Activated T-cell treated with anti-CD3 and anti-CD28 coated beads, Interleukin-2, amount 50 U/mL, for 1 hour (primary cell): ENCODE measurements around the gene PPP6C.
"Not testable (repeated sequence)": the region's sequence is repeated elsewhere in the genome, so short reads cannot be mapped to it uniquely, and the experiment has no call there.

Experiments
- DNase-seq: peaks from one replicate; pipeline ENCODE4 v3.0.0-alpha.2; 2020

The PPP6C gene

DNA sequence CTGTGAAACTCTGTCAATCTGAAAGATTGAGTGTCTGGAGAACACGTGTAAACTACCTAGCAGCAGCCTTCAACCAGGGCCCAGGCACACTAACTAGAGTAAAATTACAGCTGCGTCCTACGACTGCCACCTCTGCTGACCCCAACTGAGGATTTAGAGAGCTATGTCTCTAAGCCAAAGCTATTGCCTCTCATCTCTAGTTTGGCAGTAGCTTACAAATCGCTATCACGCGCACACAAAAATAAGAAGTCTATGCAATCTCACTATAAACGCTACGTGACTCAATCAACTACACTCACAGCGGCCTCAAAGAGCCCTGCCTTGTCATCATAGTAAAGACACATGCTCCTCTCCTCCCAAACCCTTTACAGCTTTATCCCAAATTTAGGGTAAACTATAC lies 8.7 kb downstream of the PPP6C start:
- no peak for DNase-seq

DNA sequence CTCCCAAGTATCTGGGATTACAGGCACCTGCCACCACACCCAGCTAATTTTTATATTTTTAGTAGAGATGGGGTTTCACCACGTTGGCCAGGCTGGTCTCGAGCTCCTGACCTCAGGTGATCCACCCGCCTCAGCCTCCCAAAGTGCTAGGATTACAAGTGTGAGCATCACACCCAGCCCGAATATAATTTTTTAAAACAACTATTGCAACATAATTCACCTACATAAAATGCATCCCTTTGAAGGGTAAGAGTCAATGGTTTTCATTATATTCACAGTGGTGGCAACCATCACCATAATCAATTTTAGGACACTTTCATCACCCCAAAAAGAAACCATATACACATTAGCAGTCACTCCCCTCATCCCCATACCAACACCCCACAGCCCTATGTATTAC lies 9.8 kb downstream of the PPP6C start:
- DNase-seq = not testable (repeated sequence)

DNA sequence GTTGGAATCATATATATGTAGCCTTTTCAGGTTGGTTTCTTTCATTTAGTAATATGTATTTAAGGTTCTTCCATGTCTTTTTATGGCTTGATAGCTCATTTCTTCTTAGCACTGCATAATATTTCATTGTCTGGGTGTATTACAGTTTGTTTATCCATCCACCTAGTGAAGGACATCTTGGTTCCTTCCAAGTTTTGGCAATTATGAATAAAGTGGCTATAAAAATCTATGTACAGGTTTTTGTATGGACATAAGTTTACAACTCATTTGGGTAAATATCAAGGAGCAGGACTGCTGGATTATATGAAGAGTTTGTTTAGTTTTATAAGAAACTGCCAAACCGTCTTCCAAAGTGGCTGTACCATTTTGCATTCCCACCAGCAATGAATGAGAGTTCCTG lies 11.7 kb downstream of the PPP6C start:
- no peak for DNase-seq

DNA sequence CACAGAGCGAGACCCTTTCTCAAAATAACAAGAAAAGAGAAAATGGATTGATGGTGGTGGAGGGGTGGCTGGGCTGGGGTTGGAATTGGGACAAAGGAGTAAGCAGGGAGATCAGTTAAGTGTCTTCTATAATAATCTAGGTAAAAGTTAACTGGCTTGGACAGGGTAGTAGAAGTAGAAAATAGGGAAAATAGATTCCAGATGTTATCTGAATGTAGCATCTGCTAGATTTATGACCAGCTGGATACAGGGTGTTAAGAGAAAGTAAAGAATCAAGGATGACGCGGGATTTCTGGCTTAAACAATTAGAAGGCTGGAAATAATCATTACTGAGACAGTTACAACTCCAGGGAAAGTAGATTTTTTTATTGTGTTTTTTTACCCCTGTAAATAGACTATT lies 13.0 kb downstream of the PPP6C start:
- no peak for DNase-seq

DNA sequence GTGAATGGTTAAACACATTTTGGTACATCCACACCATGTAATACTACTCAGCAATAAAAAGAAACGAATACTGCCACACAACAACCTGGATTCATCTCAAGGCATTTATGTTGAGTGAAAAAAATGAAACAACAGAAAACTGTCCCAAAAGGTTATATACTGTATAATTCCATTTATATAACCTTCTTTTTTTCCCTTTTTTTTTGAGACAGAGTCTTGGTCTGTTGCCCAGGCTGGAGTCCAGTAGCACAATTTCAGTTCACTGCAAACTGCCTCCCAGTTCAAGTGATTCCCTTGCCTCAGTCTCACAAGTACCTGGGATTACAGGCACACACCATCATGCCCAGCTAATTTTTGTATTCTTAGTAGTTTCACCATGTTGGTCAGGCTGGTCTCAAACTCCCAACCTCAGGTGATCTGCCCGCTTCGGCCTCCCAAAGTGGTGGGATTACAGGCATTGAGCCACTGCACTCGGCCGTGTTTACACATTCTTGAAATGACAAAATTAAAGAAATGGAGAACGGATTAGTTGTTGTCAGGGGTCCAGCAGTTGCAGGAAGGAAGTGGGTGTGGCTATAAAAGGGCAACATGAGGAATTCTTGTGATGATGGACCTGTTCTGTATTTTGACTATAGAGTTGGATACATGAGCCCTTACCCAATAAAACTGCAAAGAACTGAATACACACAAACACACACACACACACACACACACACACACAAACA lies 17.4 kb downstream of the PPP6C start:
- no peak for DNase-seq

DNA sequence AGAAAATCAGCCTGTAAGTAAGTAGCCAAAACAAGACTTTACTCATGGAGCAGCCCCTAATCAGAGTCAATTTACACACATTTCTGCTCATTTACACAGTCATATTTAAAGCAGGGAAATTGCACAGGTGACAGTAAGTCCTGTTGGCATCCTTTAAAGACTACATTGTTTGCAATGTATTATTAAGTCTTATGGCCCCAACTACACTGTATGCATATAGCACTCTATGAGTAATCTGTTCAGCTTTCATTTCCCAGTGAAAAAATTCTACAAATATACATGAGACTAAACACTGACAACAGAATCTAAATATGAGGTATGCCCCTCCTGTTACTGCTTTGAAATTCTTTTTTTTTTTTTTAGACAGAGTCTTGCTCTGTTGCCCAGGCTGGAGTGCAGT lies 19.7 kb downstream of the PPP6C start:
- DNase-seq = no peak

DNA sequence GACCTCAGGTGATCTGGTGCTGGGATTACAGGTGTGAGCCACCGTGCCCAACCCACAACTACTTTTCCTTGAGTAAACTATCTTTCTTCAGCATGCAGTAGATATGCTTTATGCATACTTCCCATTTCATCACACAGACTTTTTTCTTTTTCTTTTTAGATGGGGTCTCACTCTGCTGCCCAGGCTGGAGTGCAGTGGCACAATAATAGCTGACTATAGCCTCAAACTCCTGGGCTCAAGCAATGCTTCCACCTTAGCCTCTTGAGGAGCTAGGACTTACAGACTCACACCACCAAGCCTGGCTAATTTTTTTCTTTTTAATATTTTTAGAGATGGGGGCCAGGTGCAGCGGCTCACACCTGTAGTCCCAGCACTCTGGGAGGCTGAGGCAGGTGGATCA lies 22.8 kb downstream of the PPP6C start:
- DNase-seq = no peak

DNA sequence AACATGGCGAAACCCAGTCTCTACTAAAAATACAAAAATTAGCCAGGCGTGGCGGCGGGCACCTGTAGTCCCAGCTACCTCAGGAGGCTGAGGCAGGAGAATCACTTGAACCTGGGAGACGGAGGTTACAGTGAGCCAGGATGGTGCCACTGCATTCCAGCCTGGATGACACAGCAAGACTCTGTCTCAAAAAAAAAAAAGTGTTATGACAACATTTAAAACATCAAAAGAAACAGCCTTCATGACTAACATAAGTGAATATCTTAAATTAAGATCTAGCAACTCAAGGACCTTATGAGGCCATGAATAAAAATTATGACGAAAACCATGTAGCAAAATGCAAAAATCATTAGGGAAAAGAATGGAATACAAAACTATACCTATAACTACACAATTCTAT lies 26.7 kb downstream of the PPP6C start:
- not testable (repeated sequence) for DNase-seq

DNA sequence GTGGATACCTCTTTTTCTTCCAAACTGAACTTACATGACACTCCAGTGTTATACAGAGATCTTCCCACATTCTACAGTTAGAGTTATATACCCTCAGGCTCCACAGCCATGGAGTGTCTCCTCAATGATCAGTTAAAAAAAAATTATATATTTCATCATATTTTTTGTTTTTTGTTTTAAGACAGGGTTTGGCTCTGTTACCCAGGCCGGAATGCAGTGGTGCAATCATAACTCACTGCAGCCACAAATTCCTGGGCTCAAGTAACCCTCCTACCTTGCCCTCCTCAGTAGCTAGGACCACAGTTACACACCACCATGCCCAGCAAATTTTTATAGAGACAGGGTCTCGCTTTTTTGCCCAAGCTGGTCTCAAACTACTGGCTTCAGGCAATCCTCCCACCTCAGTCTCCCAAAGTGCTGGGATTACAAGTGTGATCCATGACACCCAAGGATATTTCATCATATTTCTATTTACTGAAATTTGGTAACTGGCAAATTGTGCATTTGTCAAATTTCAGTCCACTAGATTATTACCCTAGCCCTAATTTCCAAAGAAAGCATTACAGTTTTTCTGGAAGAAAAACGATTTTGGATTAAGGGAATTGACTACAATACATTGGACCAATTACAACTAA lies 28.2 kb downstream of the PPP6C start:
- DNase-seq = no peak

DNA sequence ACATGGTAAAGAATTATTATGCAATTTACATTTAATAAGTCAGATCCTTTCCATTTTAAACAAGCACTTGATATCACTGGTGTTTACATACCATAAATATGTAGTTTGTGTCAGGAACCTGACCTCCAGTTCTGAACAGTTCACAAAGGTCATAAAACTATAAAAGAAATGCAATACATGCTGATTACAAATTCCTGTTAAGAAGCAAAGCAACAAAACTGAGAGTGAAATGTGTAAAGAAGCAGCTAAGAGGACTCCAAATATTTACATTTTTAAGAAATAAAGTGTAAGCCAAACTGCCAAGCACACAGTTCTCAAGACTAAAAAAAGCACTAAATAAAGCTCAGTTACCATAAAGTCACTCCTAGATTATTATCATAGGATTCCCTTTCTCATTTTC lies 28.9 kb downstream of the PPP6C start:
- no peak for DNase-seq

DNA sequence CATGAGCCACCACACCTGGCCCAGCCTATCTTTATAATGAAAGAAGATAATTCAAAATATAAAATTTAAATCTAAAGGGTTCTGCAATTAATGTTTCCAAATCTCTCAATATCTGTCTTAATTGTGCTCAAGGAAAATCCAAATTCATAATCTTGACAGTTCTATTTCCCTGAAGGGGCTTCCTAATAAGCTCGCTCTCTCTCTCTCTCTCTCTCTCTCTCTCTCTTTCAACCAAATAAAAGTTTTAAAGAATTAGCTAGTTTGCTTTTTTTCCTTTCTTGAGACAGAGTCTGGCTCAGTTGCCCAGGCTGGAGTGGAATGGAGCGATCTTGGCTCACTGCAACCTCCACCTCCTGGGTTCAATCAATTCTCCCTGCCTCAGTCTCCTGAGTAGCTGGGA lies 33.1 kb downstream of the PPP6C start:
- no peak for DNase-seq

DNA sequence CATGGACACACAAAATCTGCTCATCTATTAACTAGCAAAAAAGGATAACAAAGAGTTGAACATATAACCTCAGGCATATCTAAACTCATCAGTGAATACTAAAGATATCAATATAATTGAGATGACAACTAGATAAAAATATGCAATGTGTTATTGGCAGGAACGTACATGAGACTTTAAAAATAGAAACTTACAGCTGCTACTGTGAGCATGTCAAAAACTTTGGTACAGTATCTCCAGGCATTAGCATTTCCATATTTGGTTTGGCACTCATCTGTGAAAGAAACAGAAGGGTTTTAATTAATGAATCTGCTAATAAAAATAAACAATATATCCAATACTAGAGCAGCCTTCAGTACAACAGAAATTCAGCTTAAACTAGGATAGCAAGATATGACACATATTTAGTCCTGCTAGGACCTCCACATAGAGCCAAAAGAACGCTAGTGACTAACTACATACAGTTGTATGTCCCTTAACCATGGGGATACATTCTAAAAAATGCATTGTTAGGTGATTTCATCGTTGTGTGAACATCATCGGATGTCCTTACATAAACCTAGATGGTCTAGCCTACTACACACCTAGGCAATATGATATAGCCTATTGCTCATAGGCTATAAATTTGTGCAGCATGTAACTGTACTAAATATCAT lies 35.8 kb downstream of the PPP6C start:
- DNase-seq = no peak

DNA sequence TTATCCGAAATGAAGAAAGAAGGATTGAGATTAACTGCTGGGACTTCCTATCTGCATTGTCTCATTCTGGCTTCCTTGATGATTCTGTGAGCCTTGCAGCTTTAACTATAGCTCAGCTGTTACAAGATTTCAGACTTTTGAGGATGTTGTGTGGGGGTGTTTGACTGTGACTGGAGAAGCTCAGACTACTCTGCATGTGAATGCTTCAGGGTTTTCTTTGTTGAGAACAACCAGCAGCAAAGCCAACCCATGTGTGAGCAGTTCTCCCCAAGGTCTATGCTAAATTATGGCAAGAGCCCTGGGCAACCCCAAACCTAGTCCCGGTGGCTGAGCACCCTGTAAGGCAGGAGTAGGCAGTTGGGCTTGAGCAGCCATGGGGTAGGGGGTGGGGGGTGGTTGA lies 37.9 kb downstream of the PPP6C start:
- no peak for DNase-seq

DNA sequence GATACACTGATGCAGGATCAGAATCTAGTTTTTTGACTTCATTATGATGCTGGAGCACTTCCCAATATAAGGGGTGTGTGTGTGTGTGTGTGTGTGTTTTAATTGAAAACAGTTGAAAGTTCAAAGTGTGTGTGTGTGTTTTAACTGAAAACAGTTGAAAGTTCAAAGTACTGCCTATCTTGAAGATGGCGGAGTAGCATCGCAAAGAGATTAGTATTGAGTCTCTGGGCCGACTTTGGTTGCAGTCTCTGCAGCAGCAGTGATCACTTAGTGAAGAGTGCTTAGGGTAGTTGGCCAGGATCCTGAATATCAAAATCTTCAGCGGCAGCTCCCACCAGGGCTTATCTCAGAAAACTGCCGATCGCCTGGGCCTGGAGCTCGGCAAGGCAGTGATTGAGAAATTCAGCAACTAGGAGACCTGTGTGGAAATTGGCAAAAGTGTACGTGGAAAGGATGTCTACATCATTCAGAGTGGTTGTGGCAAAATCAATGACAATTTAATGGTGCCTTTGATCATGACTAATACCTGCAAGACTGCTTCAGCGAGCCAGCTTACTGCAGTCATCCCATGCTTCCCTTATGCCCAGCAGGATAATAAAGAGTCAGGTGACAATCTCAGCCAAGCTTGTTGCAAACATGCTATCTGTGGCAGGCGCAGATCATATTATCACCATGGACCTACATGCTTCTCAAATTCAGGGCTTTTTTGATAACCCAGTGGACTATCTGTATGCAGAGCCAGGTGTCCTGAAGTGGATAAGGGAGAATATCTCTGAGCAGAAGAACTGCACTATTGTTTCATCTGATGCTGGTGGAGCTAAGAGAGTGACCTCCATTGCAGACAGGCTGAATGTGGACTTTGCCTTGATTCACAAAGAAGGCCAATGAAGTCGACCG lies 39.0 kb downstream of the PPP6C start:
- no peak for DNase-seq

DNA sequence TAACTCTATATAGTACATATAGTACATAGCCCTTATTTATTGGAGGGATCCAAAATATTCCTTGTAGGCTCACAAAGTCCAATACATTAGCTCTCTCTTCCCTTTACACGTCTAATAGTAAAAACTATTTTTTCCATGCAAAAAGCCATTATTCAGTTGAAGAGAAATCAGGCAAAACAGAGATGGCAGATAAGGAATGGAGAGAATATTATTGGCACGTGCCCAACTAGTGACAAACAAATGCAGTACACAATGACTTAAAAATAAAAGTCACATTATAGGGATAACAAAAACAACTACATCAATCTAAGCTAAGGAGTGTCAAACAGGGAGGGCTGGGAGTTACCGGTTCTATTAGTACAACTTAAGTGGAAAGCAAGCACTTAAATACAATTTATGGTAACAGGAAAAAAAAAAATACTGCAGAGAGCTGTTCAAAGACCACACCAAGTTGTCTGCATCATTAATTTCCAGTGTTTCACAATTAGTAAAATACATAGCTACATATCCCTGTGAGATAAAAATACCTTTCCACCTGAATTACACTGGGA lies 42.1 kb downstream of the PPP6C start:
- DNase-seq = no peak

DNA sequence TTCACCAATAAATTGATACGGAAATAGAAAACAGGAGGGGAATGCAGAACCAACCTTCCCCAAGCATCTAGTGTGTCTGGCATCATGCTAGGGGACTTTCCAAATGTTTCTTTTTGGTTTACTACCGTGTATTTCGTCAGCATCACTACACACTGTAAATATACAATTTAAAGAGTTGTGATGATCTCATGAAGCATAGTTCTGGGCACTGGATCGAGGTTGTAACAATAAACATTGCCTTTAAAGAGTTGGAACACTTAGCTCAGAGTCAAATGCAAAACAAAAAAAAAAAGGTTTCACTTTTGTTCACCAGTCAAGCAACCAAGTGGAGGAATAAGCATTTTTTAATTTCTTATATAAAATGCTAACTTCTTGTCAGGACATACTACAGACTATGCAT lies 43.4 kb downstream of the PPP6C start:
- DNase-seq = no peak

DNA sequence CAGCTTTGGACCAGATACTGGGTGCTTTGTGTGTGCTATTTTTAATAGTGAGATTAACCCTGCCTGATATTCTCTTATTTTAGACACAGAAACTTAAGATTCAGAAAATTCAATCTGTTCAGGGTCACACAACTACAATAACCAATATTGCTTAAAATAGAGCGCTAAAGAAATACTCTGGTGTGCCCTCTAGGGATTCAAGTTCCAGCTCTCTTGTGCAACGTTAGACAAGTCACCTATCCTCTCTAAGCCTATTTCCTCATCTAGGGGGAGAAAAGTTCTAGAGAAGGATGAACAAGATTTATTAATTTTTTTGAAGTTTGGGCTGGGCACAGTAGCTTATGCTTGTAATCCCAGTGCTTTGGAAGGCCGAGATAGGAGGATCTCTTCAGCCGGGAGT lies 44.2 kb downstream of the PPP6C start:
- DNase-seq = no peak

DNA sequence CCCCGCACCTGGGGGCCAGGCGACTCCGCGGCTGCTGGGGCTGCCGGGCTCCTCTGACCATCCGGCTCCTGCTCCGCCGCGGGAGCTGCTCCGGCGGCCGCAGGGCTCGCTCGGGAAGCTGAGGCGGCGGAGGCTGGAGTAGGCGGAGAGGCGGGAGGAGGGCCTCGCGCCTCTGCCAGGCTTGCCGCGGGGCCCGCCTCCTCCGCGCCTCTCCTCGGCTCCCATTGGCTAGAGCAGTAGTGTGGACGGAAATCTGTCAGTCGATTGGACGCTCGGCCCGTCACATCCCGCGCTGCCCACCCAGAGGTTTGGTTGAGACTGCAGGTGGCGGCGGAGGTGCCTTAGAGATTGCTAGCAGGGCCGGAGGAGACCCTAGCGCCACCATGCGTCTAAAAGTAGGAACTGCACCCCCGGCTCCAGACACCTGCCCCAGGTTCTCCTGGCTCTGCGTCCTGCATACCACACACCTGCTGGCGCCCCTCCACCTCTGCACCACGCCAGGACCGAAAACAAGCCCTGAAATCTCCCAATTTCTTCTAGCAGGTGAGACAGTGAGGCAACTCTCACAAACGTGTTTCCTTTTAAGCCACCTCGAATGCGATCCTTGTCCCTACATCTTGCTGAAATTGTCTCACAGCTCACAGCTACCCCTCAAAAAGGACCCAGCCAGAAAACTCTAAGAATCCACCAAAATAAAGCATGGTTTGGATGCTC lies 46.1 kb downstream of the PPP6C start, which contains the start of gene SCAI:
Gene SCAI, minus strand, starts transcription at position 152 of the 714 bp plus-strand sequence. Its CDS starts 91 bp downstream, at position 61.
- peak; percentile 96 for DNase-seq

DNA sequence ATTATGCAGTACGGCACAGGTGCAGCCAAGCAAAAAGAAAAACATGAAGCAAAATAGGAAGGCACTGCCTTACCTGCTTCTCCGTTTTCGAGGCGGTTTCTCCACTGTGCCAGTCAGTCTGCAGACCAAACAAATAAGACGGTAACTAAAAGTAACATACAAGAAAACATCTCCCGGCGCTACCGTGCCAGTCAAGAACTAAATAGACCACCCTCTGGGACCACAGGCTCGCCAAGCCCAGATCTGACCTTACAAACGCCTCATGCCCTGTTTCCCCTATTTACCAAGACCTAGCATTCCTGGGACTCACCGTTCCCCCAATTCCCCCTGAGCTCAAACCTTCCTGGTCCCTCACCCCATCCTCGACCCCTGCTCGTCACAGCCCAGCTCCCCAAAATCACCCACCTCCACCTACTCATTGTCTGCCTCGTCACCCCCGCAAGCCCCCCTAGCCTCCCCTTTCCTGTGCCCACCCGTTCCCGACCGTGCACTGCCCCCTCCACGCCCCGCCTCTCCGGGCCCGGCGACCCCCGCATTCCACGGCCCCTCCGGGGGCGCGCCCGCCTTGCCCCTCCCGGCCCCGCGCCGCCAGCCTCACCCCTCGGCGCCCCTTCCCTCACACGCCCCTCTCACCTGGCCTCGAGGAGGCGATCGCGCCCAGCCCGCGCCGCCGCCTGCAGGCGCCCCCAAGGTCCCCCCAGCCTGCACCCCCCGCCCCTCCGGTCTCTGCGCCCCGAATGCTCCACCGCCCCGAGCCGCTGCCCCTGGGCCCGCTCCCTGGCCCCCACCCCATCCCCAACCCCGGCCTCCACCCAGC lies 46.8 kb downstream of the PPP6C start:
- peak; percentile 30 for DNase-seq

DNA sequence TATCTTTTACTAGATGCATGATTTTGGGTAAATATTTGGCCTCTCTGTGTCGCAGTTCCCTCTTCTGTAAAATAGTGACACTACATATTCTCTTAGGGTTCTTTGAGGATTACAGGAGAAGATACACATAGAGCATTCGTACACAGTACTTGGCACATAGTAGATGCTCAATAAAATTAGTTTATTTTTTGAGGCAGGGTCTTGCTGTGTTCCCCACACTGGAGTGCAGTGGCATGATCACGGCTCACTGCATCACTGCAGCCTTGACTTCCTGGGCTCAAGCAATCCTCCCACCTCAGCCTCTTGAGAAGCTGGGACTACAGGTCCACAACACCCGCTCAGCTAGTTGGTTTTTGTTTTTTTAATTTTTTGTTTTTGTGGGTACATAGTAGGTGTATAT lies 47.9 kb downstream of the PPP6C start:
- DNase-seq = no peak

DNA sequence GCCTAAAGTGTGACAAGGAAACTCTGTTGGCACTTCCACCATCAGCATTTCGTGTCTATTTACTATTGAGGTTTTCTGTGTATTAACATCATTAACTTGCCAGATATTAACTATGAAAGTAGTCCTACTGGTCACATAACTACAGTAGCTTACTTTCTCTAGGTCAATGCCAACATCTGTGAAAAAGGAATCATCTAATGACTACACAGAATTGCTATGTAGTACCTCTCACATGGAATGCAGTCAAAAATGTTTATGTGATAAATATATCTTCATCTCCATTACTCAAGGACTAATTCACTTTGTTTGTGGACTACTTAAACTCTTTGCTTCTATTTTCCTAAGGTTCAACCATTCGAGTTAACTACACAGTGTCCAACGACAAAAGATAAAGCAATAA lies 48.4 kb downstream of the PPP6C start:
- DNase-seq = no peak
